AG04449 (cell line): ENCODE results near the gene PSMD2.
A peak's percentile ranks its signal among the peaks of the same experiment; 100 is the strongest.

Experiments
- CTCF ChIA-PET: fragments of 350-600 bp; formaldehyde crosslinking; extraction: SDS; loops from one replicate; lab custom pipeline; 2021; ENCODE audit warnings: antibody characterized with exemption; lab: Yijun Ruan, JAX
- POLR2A ChIA-PET: fragments of 400-600, 350-600 bp; formaldehyde crosslinking; extraction: SDS; loops from one replicate; lab custom pipeline; 2020; ENCODE audit warnings: antibody characterized with exemption, inconsistent platforms; lab: Yijun Ruan, JAX
- DNase-seq: peaks from one replicate; pipeline ENCODE4 v3.0.0-alpha.2; 2010; ENCODE audit warnings: low read depth, low spot score
- H3K4me3 ChIP-seq: 2 replicates; pipeline ENCODE4 v1.5.1; 2011; ENCODE audit warnings: low read depth, mild to moderate bottlenecking, control low read depth, low read length
- CTCF ChIP-seq: IDR thresholded peaks from one replicate; pipeline ENCODE4 v1.5.1; 2011; ENCODE audit warnings: mild to moderate bottlenecking, moderate library complexity, low read length, control low read depth, inconsistent platforms; ENCODE audit not compliant: insufficient read depth; ENCODE audit errors: missing control alignments

PSMD2 gene

GRCh38 chr3:184291044-184291737, 7.8 kb upstream of the PSMD2 start:
- no peak overlapping the region for H3K4me3 ChIP-seq
- POLR2A ChIA-PET, result no interaction called here
- no peak for DNase-seq
- TF ChIP-seq CTCF, result no peak
- CTCF ChIA-PET, result interaction anchor here (0.6 to 1.9 kb wide), 8 partner anchors 12 to 407 kb away, joined by 3 to 9 read pairs (median 4); partner anchors contain the start of gene PARL

GRCh38 chr3:184291738-184292445, 7.1 kb upstream of the PSMD2 start:
- ChIA-PET CTCF (interaction anchor here (1.1 to 1.6 kb wide), 4 partner anchors 11 to 401 kb away, joined by 3 to 9 read pairs (median 4); no protein-coding TSS in a partner anchor), POLR2A (no interaction called here)
- DNase-seq, result no peak
- TF ChIP-seq CTCF, result no peak
- H3K4me3 ChIP-seq, result no peak overlapping the region

GRCh38 chr3:184295771-184296170, 3.3 kb upstream of the PSMD2 start:
- POLR2A ChIA-PET, result no interaction called here
- no peak for TF ChIP-seq CTCF
- H3K4me3 ChIP-seq, result no peak overlapping the region
- DNase-seq, result no peak
- CTCF ChIA-PET, result interaction anchor here (0.9 to 1.6 kb wide), 4 partner anchors 9 to 161 kb away, joined by 3 to 4 read pairs (median 3); partner anchors contain the start of genes CAMK2N2 and EIF2B5

GRCh38 chr3:184296616-184297015, 2.4 kb upstream of the PSMD2 start:
- H3K4me3 ChIP-seq, result no peak overlapping the region
- POLR2A ChIA-PET, result no interaction called here
- CTCF ChIA-PET, result interaction anchor here (2.0 kb wide), 1 partner anchor 69 kb away, joined by 5 read pairs; no protein-coding TSS in a partner anchor
- no peak for TF ChIP-seq CTCF
- DNase-seq, result no peak

GRCh38 chr3:184299488-184300377, 692 bp downstream of the PSMD2 start:
- ChIA-PET CTCF (interaction anchor here (1.0 to 2.5 kb wide), 5 partner anchors 11 to 53 kb away, joined by 3 to 6 read pairs (median 5); partner anchors contain the start of gene EEF1AKMT4), POLR2A (interaction anchor here (0.8 to 1.3 kb wide), 3 partner anchors 11 to 37 kb away, joined by 3 to 4 read pairs (median 4); no protein-coding TSS in a partner anchor)
- TF ChIP-seq CTCF, result no peak
- DNase-seq, result no peak
- H3K4me3 ChIP-seq, result peak overlapping the region; percentile 85
